ENCODE results near the gene NOXO1.
A peak's percentile ranks its signal among the peaks of the same experiment; 100 is the strongest.

Gene NOXO1

DNA sequence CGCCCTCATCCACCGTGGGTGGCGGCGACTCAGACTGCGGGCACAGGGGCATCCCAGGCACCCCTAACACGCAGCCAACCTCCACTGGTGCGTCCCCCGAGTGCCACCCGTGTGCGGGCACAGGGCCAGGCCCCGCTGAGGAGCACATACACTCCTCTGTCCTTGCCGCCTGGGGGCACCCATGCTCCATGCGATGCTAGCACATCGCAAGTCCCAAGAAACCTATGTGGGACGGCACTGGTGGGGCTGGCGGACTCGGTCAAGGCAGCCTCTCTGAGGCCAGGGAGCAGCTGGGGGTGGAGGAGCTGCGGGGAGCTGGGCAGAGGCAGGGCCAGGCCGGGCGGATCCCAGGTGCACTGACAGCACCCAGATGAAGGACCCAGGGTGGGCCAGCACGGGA, 24.4 kb upstream of the NOXO1 start:
- no peak for DNase-seq (ENCODE audit: low read depth)
- H3K4me3 ChIP-seq (ENCODE audit: low read depth, low read length), result no peak overlapping the region
- TF ChIP-seq, protein P1, sequence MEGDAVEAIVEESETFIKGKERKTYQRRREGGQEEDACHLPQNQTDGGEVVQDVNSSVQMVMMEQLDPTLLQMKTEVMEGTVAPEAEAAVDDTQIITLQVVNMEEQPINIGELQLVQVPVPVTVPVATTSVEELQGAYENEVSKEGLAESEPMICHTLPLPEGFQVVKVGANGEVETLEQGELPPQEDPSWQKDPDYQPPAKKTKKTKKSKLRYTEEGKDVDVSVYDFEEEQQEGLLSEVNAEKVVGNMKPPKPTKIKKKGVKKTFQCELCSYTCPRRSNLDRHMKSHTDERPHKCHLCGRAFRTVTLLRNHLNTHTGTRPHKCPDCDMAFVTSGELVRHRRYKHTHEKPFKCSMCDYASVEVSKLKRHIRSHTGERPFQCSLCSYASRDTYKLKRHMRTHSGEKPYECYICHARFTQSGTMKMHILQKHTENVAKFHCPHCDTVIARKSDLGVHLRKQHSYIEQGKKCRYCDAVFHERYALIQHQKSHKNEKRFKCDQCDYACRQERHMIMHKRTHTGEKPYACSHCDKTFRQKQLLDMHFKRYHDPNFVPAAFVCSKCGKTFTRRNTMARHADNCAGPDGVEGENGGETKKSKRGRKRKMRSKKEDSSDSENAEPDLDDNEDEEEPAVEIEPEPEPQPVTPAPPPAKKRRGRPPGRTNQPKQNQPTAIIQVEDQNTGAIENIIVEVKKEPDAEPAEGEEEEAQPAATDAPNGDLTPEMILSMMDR (IDR thresholded peaks at IDR 0.05; ENCODE audit: low read depth, low read length, missing control alignments), result peak; percentile 45

DNA sequence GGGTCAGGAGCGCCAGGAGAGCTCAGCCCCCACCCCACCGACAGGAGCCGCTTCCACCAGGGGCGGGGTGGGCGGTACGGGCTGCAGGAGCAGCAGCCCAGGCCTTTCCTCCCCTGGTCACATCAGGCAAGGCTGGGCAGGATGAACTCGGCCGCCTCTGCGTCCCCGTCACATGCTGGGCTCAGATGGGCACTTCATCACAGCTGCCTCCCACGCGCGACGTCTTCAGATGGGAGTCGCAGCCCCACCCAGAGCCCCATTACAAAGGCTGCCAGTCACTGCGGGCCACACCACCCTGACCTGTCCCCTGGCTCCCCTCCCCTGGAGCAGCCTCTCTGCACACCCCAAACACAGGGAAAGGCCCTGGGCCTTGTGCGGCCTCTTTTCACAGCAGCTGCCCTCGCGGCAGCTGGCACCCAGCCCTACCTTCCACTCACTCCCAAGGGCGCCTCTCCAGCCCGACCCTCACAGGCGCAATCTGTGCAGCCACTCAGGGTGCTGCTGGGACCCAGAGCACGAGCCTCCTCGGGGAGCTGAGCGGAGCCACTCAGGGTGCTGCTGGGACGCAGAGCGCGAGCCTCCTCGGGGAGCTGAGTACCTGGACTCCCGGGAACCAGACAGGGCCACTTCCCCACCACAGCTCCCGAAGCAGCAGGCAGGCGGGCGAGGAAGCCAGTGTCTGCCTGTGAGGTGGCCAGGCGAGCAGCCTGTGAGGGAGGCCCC, 23.7 kb upstream of the NOXO1 start:
- TF ChIP-seq, protein P1 (IDR thresholded peaks at IDR 0.05; ENCODE audit: low read depth, low read length, missing control alignments), result no peak
- DNase-seq (ENCODE audit: low read depth), result no peak
- H3K4me3 ChIP-seq (ENCODE audit: low read depth, low read length), result no peak overlapping the region

DNA sequence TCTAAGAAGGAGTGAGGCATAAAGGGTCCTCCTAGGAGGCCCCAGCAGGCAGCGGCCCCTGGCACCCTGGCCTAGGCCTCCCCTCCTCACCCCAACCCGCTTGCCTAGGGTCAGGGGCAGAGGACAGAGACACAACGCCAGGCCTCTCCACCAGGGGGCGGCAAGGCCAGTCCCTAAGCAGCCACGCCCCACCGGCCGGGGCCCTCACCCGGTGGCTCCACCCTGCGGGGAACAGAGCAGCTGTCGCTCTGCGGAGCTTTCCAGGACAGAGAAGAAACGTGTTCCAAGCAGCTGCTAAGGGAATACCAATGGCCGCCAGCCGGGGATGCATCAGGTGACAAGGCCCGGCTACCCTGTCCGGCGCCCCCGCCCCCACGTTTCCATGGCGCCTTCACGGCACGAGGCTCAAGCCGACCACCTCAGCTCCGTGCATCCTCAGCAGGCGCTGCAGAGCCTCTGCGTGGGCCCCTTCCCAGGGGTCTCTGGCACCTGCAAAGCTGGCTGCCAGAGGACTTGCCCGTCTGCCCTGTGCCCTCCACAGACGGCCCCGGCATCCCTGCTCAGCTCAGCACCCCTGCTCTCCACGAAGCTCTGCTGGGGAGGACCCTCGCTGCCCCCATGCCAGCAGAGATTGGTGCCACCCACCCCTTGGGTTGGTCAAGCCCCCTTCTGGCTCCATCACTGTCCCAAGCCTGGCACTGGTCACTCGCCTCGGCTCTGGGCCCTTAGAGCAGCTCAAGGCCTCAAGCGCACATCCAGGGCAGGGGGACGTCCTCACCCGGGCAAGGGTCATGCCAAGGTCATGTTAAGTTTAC, 22.8 kb upstream of the NOXO1 start:
- TF ChIP-seq, protein P1 (IDR thresholded peaks at IDR 0.05; ENCODE audit: low read depth, low read length, missing control alignments), result peak; percentile 94
- H3K4me3 ChIP-seq (ENCODE audit: low read depth, low read length), result no peak overlapping the region
- DNase-seq (ENCODE audit: low read depth), result no peak

DNA sequence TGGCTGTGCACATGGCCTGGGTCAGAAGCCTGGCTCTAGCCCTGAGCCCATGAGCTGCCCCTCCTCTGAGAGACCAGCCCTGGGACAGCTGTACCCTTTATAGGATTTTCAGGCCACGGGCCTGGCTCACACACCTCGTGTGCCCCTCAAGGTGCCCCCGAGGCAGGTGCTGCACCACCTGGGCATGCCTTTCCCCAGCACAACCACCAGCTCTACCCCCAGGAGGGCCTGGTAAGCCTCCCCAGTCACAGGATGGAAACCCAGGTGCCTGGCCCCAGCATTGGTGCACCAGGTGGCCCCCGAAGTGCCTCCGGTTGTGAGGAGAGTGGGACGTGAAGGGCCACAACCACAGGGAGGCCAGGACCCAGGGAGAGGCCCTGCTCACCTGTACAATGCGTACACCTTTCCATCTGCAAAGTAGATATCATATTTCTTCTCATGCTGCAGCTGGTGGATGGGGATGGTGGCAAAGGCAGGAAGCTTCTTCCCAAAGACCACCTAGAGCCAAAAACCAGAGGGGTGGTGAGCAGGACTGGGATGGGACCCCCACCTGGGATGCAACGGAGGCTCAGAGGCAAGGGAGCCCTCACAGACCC, 22.1 kb upstream of the NOXO1 start:
- TF ChIP-seq, protein P1 (IDR thresholded peaks at IDR 0.05; ENCODE audit: low read depth, low read length, missing control alignments), result no peak
- no peak overlapping the region for H3K4me3 ChIP-seq (ENCODE audit: low read depth, low read length)
- DNase-seq (ENCODE audit: low read depth), result no peak

DNA sequence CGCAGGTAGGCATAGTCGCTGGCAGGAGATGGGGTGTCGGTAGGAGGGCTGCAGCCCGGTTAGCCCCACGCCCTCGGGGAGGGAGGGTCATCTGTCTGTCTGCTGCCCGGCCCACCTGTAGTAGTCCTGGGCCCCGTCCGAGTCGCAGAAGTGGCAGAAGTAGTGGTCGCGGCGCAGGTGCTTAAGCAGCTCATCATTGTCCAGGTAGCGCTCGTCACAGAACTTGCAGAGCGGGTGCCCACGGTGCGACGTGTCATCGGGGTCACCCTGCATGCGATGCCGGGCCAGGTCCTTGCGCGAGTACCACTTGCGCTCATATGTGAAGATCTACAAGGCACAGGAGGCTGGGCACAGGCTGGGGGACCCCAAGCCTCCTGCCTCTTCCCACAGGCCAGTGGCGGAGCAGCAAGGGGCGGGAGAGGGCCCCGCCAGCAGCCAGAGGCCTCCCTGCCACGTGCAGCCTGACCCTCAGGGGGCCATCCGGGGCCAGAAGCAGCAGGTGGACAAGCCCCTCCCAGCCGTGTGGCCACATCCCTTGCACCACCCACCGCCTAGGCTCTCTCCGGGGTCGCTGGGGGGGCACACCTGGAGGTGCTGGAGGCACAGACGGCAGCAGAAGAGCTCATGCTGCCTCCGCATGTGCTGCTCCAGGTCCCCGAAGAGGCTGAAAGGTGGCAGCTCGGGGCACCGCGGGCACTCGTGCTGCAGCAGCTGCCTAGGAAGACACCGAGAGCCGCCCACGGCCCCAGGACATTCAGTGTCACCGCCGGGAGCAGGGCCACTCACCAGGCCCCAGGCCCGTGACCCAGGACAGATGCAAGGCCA, 21.3 kb upstream of the NOXO1 start:
- TF ChIP-seq, protein P1 (IDR thresholded peaks at IDR 0.05; ENCODE audit: low read depth, low read length, missing control alignments), result no peak
- no peak overlapping the region for H3K4me3 ChIP-seq (ENCODE audit: low read depth, low read length)
- DNase-seq (ENCODE audit: low read depth), result no peak

DNA sequence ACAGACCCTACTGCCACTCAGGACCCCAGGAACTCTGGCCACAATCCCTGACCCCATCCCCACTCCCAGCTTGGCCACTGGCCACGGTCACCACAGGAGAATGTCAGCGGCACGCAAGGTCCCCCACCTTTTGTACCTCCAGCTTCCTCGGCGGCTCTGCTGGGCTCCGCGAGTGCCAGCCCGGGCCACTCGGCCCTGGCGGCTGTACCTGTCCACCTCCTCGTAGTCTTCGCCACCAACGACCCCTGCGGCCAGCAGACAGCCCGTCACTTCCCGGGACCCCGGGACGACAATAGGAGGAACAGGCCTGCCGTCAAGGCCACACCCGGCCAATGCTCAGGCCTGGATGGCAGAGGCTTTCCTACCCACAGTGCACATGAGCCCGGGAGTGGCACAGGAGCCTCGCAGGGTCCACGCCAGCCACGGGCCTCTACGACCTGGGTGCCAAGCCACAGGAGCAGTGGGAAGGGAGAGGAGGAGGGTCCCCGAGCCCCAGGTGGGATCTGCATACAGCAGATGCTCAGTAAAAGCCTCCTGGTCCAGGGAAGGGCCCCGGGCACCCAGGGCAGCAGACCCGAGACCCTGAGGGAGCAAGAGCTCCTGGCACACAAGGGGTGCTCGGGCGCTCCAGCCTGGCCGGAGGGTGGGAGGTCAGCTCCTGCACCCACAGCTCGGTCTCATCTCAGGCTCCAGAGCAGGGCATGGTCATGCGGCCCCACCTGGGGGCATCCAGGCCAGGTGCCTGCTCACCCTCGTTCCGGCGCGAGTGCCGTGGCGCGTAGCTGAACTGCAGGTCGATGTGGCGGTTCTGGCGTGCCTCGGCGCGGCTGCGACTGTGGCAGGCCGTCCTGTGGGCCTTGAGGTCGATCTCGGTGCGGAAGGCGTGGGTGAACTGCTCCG, 20.4 kb upstream of the NOXO1 start:
- H3K4me3 ChIP-seq (ENCODE audit: low read depth, low read length), result no peak overlapping the region
- DNase-seq (ENCODE audit: low read depth), result no peak
- TF ChIP-seq, protein P1 (IDR thresholded peaks at IDR 0.05; ENCODE audit: low read depth, low read length, missing control alignments), result no peak

Data from GM12864 (cell line).